OCI-LY1 (cell line): ENCODE results near the gene NUP210.

ENCODE experiments used
- CTCF ChIP-seq: fragments of 200-600 bp; sonication (generic), shearing (Covaris generic); IDR thresholded peaks from 2 replicates; pipeline ENCODE4 v1.5.1; 2017; ENCODE audit warnings: mild to moderate bottlenecking, antibody characterized with exemption, low read length, moderate library complexity, mixed read lengths
- EZH2 ChIP-seq: fragments of 200-600 bp; sonication (generic), shearing (Covaris generic); IDR thresholded peaks from 2 replicates; pipeline ENCODE4 v1.8.0; 2017; ENCODE audit warnings: borderline replicate concordance, mixed run types, mild to moderate bottlenecking, antibody characterized with exemption, low read length, moderate library complexity, mixed read lengths

GRCh38 chr3:13457593-13457992 lies 37.5 kb upstream of the NUP210 start:
- TF ChIP-seq CTCF: no peak
- no peak for TF ChIP-seq EZH2
